GM23338 (cell line): ENCODE data around the gene TRIM56. TPM values are rescaled to one million over a fixed set of nuclear protein-coding genes. Genes with fewer than 3 reads are reported as not detected.
"Not testable (repeated sequence)": the region's sequence is repeated elsewhere in the genome, so short reads cannot be mapped to it uniquely, and the experiment has no call there.

Experiments used
- ATAC-seq: fragments of 200-7000 bp; cut with Tn5 transposase; 3 replicates; pipeline ENCODE4 v1.9.1; 2020
- DNase-seq: peaks from one replicate; pipeline ENCODE4 v3.0.0-alpha.2; 2015; ENCODE audit warnings: low spot score
- H2AFZ ChIP-seq: fragments of 200-600 bp; sonication (generic); 2 replicates; pipeline ENCODE4 v1.8.0; 2016; ENCODE audit warnings: antibody characterized with exemption, mild to moderate bottlenecking, moderate library complexity
- H3F3A ChIP-seq: fragments of 200-600 bp; sonication (generic); replicated peaks from 2 replicates; pipeline ENCODE4 v1.8.0; 2017; ENCODE audit warnings: antibody characterized with exemption, mixed run types, low read depth
- H3K27ac ChIP-seq: fragments of 200-600 bp; sonication (generic); 2 replicates; pipeline ENCODE4 v1.6.1; 2016; ENCODE audit warnings: low read depth
- H3K27me3 ChIP-seq: fragments of 200-600 bp; sonication (generic); 2 replicates; pipeline ENCODE4 v1.8.0; 2016; ENCODE audit warnings: mild to moderate bottlenecking, mixed run types, moderate library complexity; ENCODE audit not compliant: insufficient read depth
- H3K36me3 ChIP-seq: fragments of 200-600 bp; sonication (generic); 2 replicates; pipeline ENCODE4 v1.8.0; 2016; ENCODE audit warnings: mild to moderate bottlenecking; ENCODE audit not compliant: insufficient read depth
- H3K4me1 ChIP-seq: fragments of 200-600 bp; sonication (generic); 2 replicates; pipeline ENCODE4 v1.8.0; 2016; ENCODE audit warnings: mild to moderate bottlenecking, moderate library complexity; ENCODE audit not compliant: insufficient read depth
- H3K4me2 ChIP-seq: fragments of 200-600 bp; sonication (generic); 2 replicates; pipeline ENCODE4 v1.7.1; 2017; ENCODE audit warnings: mixed run types
- H3K4me3 ChIP-seq: fragments of 200-600 bp; sonication (generic); 2 replicates; pipeline ENCODE4 v1.6.1; 2016; ENCODE audit warnings: mixed run types
- H3K79me2 ChIP-seq: fragments of 200-600 bp; sonication (generic); replicated peaks from 2 replicates; pipeline ENCODE4 v1.8.0; 2017; ENCODE audit warnings: mild to moderate bottlenecking; ENCODE audit not compliant: insufficient read depth
- H3K9me2 ChIP-seq: fragments of 200-600 bp; sonication (generic); 2 replicates; pipeline ENCODE4 v1.8.0; 2017; ENCODE audit not compliant: insufficient read depth
- H4K20me1 ChIP-seq: fragments of 200-600 bp; sonication (generic); replicated peaks from 2 replicates; pipeline ENCODE4 v1.8.0; 2017; ENCODE audit warnings: mild to moderate bottlenecking; ENCODE audit not compliant: insufficient read depth
- H3K27ac Mint-ChIP-seq: 2 replicates; pipeline ENCODE4 v1.8.0; 2020; ENCODE audit warnings: inconsistent platforms, mild to moderate bottlenecking, moderate library complexity, mixed read lengths
- H3K27me3 Mint-ChIP-seq: 3 replicates; pipeline ENCODE4 v1.8.0; 2022; ENCODE audit warnings: low read depth, mild to moderate bottlenecking, moderate library complexity, mixed read lengths, inconsistent platforms; ENCODE audit not compliant: insufficient read depth, poor library complexity
- H3K36me3 Mint-ChIP-seq: 3 replicates; pipeline ENCODE4 v1.8.0; 2021; ENCODE audit warnings: low read depth, mild to moderate bottlenecking, inconsistent platforms, moderate library complexity, mixed read lengths
- H3K4me1 Mint-ChIP-seq: 3 replicates; pipeline ENCODE4 v1.8.0; 2020; ENCODE audit warnings: mild to moderate bottlenecking, inconsistent platforms, mixed read lengths
- H3K4me3 Mint-ChIP-seq: 3 replicates; pipeline ENCODE4 v1.8.0; 2021; ENCODE audit warnings: moderate library complexity, mild to moderate bottlenecking, inconsistent platforms, mixed read lengths
- H3K9me3 Mint-ChIP-seq: 3 replicates; pipeline ENCODE4 v1.8.0; 2020; ENCODE audit warnings: moderate library complexity, mild to moderate bottlenecking, inconsistent platforms, mixed read lengths
- ZNF462 ChIP-seq: fragments of 250-450 bp; sonication (Bioruptor Pico); IDR thresholded peaks from 2 replicates; pipeline ENCODE4 v1.5.0; 2020; ENCODE audit warnings: mild to moderate bottlenecking, moderate library complexity
- polyA plus RNA-seq: library from polyadenylated mRNA; unstranded; fragments of >200 nt; fragmentation: Nextera tagmentation; extraction: Ambion mirVana; gene quantifications from 2 replicates; pipeline ENCODE4 v1.2.1, GENCODE V29; 2016
- total RNA-seq: library from RNA; depleted of rRNA; stranded (reverse); fragments of >200 nt; shearing (Covaris generic); gene quantifications from 2 replicates; pipeline ENCODE4 v1.2.3, GENCODE V29; 2014

Gene TRIM56
- total and polyA plus RNA-seq, 2 experiments from 2014 or later = 10.0 to 15.7 TPM

DNA sequence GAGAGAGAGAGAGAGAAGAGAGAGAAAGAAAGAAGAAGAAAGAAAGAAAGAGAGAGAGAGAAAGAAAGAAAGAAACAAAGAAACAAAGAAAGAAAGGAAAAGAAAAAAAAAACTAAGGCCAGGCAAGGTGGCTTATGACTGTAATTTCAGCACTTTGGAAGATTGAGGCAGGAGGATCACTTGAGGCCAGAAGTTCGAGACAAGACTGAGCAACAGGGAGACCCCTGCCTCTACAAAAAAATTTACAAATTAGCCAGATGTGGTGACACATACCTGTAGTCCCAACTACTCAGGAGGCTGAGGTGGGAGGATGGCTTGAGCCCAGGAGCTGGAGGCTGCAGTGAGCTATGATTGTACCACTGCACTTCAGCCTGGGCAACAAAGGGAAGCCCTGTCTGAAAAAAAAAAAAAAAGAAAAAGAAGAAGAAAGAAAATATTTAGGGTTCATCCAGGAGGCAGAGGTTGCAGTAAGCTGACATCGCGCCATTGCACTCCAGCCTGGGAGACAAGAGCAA, 44.4 kb downstream of the TRIM56 start (continued):
- TF ChIP-seq ZNF462 (CRISPR knock-in tag) = no peak

GRCh38 chr7:101132626-101133600, 47.6 kb downstream of the TRIM56 start:
- not testable (repeated sequence) for H3K9me2 ChIP-seq, DNase-seq, H3K36me3 ChIP-seq, H3K27me3 ChIP-seq, H3K79me2 ChIP-seq, H3K4me3 ChIP-seq, H3K27ac Mint-ChIP-seq, H3K27ac ChIP-seq, H3K9me3 Mint-ChIP-seq, ATAC-seq, H2AFZ ChIP-seq, H3K4me3 Mint-ChIP-seq, H3K4me2 ChIP-seq, H3F3A ChIP-seq, H3K36me3 Mint-ChIP-seq, H4K20me1 ChIP-seq
- peaks cover 19% of the 10 kb centered on the region for H3K4me1 ChIP-seq
- peaks cover 19% of the 10 kb centered on the region for H3K27me3 Mint-ChIP-seq
- peaks cover 26% of the 10 kb centered on the region for H3K4me1 Mint-ChIP-seq
